Prostate gland (tissue), 2 donors: ENCODE results near the gene SLC6A3.

ENCODE experiments used
- POLR2A ChIP-seq: fragments of 450-650 bp; IDR thresholded peaks from one replicate; pipeline ENCODE4 v1.6.1; 2016; ENCODE audit warnings: antibody characterized with exemption, mild to moderate bottlenecking
- TF ChIP-seq, protein P1 (sequence below), 4 experiments: fragments of 200-600 bp in 2 of 4; fragments of 450-650 bp in 2 of 4; sonication (generic) in 2 of 4; IDR thresholded peaks; 1 replicate in 3 of 4; 2 replicates in 1 of 4; pipeline ENCODE4 v1.5.1; 2016 to 2019; ENCODE audit warnings: antibody characterized with exemption in 4 of 4, mild to moderate bottlenecking in 2 of 4, moderate library complexity in 2 of 4

DNA sequence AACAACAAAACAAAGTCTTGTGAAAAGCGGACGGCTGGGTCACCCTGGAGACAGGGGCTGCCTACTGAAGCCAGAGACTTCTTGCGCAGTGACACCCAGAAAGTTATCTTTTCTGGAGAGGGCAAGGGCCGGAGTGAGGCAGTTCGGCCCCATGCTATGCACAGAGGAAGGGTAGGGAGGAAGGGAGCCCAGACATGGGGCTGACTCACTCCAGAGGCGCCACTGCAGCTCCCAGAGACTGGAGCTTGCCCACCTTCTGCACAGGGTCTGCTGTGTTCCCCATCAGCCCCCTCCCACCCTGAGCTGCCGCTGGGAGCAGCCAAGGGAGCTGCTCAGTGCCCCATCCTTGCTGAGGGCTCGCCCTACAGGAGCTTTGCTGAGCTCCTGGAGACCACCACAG, 13.3 kb downstream of the SLC6A3 start:
- TF ChIP-seq, protein P1, sequence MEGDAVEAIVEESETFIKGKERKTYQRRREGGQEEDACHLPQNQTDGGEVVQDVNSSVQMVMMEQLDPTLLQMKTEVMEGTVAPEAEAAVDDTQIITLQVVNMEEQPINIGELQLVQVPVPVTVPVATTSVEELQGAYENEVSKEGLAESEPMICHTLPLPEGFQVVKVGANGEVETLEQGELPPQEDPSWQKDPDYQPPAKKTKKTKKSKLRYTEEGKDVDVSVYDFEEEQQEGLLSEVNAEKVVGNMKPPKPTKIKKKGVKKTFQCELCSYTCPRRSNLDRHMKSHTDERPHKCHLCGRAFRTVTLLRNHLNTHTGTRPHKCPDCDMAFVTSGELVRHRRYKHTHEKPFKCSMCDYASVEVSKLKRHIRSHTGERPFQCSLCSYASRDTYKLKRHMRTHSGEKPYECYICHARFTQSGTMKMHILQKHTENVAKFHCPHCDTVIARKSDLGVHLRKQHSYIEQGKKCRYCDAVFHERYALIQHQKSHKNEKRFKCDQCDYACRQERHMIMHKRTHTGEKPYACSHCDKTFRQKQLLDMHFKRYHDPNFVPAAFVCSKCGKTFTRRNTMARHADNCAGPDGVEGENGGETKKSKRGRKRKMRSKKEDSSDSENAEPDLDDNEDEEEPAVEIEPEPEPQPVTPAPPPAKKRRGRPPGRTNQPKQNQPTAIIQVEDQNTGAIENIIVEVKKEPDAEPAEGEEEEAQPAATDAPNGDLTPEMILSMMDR (IDR thresholded peaks at IDR 0.05): no peak
- TF ChIP-seq POLR2A: no peak
